ENCODE results near the gene FHL3.
"Not testable (repeated sequence)": the region's sequence is repeated elsewhere in the genome, so short reads cannot be mapped to it uniquely, and the experiment has no call there.

Gene FHL3

DNA sequence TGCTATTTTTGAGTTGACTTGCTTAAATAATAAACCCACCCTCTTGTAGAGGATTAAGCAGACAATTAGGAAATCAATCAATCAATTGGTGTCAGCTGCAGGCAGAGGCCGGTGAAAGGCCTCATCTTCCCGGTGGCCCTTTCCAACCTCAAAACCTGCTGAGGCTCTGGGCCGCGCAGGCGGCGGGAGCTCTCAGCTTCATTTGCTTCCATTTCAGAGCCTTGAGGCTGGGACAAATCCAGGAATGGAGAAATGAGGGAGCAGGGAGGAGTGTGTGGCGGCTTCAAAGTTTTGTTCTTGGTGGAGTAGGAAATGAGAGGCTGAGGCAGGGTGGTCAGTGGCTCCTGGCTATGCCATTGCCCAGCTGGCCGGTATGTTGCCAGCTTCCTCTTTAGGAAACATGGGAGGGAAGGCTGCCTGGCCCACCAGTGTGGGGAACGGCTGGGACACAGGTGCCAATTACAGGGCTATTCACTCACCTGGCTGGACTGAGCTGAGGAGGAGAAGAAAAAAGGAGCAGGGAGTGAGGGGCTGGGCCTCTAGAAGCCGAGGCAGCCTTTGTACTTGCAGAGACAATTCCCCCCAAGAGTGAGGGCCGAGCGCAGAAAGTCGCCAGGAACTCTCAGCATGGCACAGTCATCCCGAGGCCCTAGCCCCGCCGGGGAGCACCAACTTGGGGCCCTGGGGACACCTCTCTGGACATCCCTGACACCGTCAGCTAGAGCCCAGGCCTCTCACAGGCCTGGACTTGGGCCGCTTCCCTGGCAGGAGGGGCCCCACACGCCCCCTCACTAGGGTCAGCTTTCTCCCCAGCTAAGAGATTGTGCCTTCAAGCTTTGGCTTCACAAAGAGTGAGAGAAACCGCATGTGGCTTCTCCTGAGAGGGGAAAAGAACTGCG lies 36.9 kb upstream of the FHL3 start:
- TF ChIP-seq, protein P1, sequence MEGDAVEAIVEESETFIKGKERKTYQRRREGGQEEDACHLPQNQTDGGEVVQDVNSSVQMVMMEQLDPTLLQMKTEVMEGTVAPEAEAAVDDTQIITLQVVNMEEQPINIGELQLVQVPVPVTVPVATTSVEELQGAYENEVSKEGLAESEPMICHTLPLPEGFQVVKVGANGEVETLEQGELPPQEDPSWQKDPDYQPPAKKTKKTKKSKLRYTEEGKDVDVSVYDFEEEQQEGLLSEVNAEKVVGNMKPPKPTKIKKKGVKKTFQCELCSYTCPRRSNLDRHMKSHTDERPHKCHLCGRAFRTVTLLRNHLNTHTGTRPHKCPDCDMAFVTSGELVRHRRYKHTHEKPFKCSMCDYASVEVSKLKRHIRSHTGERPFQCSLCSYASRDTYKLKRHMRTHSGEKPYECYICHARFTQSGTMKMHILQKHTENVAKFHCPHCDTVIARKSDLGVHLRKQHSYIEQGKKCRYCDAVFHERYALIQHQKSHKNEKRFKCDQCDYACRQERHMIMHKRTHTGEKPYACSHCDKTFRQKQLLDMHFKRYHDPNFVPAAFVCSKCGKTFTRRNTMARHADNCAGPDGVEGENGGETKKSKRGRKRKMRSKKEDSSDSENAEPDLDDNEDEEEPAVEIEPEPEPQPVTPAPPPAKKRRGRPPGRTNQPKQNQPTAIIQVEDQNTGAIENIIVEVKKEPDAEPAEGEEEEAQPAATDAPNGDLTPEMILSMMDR (conservative IDR thresholded peaks at IDR 0.05; ENCODE audit: low read depth, low read length): no peak
- no peak for DNase-seq (ENCODE audit: low read depth)
- no peak overlapping the region for H3K4me3 ChIP-seq (ENCODE audit: low read length)

DNA sequence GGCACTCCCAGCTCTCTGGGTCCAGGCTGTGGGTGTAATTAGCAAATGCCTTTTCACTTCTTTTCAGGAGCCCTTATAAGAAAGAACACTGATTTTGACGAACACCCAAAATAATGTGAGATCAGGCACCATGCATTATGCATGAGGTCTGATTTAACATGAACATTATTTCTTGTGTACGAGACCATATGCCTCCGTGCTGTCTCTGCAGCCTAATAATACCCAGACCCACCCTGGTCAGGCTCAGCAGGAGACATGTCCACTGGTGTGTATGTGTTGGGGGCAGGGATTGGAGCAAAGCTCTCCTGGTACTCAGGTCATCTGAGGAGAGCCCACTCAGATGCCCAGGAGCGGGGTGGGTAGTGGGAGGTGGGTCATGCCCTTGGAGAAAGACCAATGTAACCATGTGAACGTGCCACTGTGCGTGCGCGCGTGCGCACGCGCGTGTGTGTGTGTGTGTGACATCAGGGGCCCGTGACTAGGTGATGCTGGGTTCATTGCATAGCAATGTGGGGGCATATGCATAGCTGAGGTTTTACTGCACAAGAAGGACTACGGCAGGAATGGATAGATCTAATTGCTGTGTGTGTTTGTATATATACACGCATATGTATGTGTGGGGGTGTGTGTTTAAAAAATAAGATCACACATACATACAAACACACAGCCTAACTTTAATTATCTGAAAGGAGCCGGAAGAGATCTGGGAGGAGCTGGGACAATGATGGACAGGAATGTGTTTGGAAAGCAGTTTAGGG lies 34.2 kb upstream of the FHL3 start:
- TF ChIP-seq, protein P1 (conservative IDR thresholded peaks at IDR 0.05; ENCODE audit: low read depth, low read length): no peak
- no peak overlapping the region for H3K4me3 ChIP-seq (ENCODE audit: low read length)
- DNase-seq (ENCODE audit: low read depth): no peak

DNA sequence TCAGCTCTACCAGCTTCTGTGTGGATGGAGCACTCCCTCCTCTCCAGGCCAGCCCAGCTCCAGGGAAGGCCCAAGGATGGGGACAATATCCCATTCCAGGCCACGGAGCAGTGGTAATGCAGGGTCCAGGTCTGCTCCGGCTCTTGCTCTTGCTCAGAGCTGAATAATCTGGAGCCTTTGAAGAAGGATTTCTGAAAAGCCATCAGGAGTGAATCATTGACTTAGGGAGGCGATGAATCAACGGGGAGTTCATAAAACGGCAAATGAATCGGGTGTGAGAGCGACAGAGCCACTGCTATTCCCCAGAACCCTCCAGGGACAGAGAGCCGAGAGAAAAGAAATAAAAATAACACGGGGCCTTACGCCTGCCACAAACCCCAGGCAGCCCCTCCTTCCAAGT lies 33.5 kb upstream of the FHL3 start:
- no peak overlapping the region for H3K4me3 ChIP-seq (ENCODE audit: low read length)
- no peak for DNase-seq (ENCODE audit: low read depth)
- TF ChIP-seq, protein P1 (conservative IDR thresholded peaks at IDR 0.05; ENCODE audit: low read depth, low read length): no peak

DNA sequence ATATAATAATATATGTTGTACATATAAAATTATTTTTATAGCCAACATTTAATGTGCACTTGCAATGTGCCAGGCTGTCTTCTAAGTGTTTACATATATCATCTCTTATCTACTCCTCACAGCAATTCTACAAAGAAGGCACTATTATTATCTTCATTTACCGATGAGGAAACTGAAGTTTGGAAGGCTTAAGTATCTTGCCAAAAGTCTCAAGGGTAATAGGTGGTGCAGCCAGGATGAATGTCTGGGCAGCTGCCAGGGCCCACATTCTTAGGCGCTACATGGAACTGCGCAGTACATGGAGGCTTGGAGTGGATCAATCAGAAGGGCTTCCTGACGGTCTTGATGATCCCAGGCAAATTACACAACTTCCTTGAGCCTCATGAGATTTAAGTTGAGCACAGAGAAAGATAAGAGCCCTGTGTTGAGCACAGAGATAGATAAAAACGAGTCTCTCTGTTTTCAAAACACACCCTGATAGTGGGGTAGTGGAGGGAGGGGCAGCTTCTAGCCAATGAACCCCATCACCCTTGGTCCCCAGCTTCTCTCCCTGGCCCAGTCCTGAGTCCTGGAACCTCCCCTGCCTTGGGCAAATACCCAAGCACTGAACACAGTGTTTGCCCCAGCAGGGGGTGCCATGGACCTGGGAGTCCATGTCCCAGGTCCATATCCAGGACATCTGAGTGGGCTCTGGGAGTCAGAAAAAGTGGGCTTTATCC lies 32.1 kb upstream of the FHL3 start:
- TF ChIP-seq, protein P1 (conservative IDR thresholded peaks at IDR 0.05; ENCODE audit: low read depth, low read length): peak; percentile 39
- no peak for DNase-seq (ENCODE audit: low read depth)
- no peak overlapping the region for H3K4me3 ChIP-seq (ENCODE audit: low read length)

DNA sequence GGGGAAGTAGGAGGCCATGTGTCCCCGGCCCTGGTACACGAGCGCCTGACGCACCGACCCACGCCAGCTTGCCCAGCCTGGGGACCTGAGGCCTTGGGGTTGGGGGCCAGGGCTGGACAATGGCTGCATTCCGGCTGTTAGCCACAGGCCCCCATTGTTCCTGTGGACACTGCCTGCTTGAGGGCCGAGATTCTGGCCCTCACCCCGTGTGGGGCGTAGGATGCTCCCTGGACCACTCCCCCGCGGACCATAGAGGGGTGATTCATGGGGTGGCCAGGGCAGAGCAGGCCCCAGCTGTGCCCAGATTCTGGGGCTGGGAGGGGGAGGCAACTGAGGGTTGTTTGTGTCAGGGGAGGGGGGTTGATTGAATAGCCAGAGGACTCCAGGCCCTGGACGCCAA lies 29.6 kb upstream of the FHL3 start:
- H3K4me3 ChIP-seq (ENCODE audit: low read length): no peak overlapping the region
- TF ChIP-seq, protein P1 (conservative IDR thresholded peaks at IDR 0.05; ENCODE audit: low read depth, low read length): no peak
- no peak for DNase-seq (ENCODE audit: low read depth)

DNA sequence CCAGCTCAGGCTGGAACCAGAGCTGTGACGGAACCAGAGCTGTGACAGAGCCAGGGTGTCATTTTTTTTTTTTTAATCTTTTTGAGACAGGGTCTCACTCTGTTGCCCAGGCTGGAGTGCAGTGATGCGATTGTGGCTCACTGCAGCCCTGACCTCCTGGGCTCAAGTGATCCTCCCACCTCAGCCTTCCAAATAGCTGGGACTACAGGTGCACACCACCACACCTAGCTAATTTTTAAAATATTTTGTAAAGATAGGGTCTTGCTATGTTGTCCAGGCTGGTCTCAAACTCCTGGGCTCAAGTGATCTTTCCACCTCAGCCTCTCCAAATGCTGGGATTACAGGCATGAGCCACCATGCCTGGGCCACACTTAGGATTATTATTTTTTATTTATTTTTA lies 27.7 kb upstream of the FHL3 start:
- not testable (repeated sequence) for H3K4me3 ChIP-seq (ENCODE audit: low read length); DNase-seq (ENCODE audit: low read depth)

DNA sequence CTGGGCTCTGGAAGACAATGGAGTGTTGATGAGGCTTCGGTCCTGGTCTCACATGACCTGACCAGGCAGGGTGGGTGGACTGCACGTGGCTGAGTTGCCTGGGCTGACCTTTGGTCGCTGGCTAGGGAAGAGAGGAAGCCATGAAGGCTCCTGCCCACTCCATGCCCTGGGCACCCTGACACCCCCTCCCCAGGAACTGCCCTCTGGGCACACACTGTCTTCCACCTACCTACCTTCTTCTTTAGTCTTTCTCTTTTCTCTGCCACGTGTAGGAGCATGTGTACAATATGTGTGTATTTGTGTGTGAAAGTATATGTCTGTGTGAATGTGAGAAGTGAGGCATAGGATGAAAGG lies 26.2 kb upstream of the FHL3 start:
- no peak overlapping the region for H3K4me3 ChIP-seq (ENCODE audit: low read length)
- DNase-seq (ENCODE audit: low read depth): no peak
- TF ChIP-seq, protein P1 (conservative IDR thresholded peaks at IDR 0.05; ENCODE audit: low read depth, low read length): no peak

All from retinal pigment epithelial cell (primary cell).